HG03095 (cell line): ENCODE data around the gene ZC2HC1B.

ENCODE experiments used
- ATAC-seq: cut with Tn5 transposase; IDR thresholded peaks from one replicate; pipeline ENCODE4 v1.9.1; 2021; ENCODE audit warnings: moderate library complexity; ENCODE audit not compliant: unreplicated experiment

Gene ZC2HC1B

DNA sequence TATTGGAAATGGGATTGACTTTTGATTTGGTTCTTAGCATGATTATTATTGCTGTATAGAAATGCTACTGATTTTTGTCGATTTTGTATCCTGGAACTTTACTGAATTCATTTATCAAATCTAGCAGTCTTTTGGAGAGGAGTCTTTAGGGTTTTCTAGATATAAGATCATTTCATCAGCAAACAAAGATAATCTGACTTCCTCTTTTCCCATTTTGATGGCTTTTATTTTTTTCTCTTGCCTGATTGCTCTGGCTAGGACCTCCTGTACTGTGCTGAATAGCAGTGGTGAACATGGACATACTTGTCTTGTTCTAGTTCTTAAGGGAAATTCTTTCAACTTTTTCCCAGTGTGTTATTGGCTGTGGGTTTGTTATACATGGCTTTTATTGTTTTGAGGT, 64.6 kb downstream of the ZC2HC1B start:
- no peak for ATAC-seq

DNA sequence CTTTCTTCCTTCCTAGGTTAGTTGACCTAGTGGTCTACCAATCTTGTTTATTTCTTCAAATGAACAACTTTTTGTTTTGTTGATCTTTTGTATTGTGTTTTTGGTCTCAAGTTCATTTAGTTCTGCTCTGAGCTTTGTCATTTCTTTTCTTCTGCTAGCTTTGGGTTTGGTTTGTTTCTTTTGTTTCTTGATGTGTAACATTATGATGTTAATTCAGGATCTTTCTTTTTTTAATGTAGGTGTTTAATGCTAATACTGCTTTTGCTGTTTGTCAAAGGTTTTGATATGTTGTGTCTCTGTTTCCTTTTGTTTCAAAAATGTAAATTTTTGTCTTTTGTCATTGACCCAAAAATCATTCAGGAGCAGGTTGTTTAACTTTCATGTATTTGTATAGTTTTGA, 65.7 kb downstream of the ZC2HC1B start:
- ATAC-seq: no peak

DNA sequence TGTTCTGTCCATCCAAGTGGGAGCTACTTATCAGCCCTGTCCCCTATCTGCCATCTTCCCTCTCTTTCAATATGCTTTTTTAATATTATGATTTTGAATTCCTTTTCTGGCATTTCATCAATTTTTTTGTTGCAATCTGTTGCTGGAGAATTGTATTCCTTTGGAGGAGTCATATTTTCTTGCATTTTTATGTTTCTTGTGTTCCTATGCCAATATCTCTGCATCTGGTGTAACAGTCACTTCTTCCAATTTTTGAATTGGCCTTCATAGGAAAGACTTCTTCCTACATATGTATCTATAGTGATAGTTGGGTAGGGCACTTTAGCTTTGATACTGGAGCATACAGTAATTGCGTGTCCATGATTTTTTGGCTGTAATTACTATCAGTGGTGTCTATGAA, 70.1 kb downstream of the ZC2HC1B start:
- ATAC-seq: no peak

DNA sequence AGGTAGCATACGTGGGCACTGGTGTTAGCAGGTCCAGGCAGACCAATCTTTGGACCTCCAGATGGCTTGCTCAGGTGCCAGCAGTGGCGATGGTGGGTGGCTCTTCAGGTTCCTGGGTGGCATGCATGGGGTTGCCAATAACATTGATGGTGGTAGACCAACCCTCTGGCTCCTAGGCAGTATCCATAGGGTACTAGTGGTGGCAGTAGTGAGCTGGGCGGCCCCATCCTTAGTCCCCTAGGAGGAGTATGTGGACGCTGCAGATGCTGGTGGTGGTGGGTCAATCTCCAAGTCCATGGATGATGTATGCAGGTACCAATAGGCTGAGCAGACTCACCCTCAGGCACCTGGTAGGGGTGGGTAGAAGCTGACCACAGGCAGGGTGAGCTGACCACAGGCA, 70.6 kb downstream of the ZC2HC1B start:
- ATAC-seq: no peak

DNA sequence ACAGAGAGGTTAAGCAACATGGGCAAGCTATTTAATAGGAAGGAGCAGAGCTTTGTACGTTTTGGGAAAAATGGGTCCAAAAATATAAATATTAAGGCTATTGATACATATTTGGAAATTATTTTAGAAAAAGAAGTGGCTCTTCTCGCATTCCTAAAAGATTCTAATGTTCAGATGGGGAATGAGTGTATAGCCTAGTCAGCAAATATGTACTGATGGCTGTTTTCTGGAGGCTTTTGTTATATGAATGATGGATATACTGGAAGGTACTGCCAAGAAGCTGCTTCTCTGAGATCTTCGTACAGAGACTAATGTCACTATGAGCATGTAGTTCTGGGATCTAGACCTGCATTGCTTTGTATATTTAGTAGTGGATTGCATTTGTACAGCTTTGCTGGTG, 72.1 kb downstream of the ZC2HC1B start:
- no peak for ATAC-seq

- ATAC-seq: no peak
Measured at GRCh38 chr6:143936778-143937667, 72.7 kb downstream of the ZC2HC1B start.

DNA sequence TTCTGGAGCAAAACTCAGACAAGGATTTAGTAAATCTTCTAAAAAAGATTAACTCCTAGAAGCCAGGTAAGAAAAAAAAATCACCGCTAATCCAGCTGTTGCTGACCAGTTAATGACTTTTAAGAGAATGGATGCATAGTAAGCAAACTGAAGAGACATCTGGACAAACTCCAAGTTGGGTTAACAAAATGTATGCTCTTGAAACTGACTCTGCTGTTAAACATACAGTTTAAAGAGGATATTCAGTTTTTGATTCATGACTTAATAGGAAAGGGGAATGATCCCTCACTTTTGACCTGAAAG, 73.3 kb downstream of the ZC2HC1B start:
- ATAC-seq: no peak

DNA sequence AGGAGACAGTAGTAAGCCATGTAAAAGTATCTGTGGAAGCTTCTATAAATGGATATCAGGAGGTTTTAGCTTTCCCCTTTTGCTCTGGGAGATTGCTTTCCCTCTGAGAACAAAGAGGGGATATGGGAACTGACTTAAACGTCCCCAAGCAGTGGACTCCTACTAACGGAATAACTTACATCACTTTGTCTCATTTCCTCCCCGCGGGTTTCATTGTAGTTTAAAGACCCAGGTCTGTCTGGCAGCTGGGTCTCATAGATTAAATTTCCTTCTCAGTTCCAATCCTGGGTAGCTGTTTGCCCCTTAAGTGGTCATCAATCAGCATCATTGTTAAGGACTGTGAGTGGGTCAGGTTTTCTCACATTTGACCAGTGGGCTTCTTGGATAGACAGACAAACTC, 75.1 kb downstream of the ZC2HC1B start:
- no peak for ATAC-seq

DNA sequence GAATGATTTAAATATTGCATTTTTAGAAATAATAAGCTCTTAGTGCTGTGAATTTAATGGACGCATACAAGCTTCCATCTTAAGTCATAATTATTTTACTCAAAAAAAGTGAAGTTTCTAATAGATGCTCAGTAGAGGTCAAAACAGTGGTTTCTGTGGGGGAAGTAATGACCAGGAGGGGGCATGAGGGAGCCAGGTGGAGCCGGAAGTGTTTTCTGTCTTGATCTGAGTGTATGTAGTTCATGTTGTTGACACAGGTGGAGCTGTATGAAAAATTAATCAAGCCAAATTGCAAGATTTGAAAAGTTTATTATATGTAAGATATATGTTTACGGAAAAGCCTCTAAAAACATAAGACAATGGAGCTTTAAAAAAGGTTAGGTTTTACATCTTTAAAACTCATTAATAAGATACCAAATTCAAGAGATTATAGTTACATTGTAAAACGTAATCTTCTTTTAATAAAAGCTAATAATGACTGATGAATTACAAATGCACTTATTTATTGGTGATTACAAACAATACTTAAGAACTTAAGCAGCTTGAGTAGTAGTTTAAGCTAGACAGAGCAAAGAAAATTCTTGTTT, 75.8 kb downstream of the ZC2HC1B start:
- ATAC-seq: peak; percentile 95

DNA sequence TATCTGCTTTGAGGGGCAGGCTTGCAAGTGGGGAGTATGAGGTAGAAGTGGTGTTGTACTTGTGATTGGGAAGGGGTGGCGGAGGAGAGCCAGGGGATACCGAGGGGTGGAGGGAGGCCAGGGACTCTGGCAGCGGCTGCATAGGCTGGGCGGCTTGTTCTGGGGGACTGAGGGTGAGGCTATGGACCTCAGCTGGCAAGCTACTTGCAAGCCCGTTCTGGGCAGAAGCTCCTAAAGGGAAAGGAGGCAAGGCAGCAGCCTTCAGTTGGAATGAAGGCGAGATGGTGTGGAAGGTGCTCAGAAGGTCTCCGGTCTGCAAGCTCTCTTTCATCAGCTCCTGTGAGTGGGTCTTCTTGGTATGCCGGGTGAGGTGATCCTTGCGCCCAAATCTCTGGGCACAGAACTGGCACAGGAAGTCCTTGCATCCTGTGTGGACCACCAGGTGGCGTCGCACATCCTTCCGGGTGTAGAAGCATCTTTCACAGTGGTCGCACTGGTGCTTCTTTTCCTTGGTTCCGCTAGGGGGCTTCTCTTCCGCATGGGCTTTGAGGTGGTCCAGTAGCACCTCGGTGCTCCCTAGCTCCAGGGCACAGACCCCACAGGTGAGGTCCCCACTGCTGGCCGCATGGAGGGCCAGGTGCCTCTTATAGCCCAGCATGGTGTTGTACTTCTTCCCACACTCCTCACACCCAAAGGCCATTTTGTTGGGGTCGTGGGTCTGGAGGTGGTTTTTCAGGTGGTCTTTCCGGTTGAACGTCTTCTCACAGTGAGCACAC, 77.8 kb downstream of the ZC2HC1B start:
- peak; percentile 49 for ATAC-seq

DNA sequence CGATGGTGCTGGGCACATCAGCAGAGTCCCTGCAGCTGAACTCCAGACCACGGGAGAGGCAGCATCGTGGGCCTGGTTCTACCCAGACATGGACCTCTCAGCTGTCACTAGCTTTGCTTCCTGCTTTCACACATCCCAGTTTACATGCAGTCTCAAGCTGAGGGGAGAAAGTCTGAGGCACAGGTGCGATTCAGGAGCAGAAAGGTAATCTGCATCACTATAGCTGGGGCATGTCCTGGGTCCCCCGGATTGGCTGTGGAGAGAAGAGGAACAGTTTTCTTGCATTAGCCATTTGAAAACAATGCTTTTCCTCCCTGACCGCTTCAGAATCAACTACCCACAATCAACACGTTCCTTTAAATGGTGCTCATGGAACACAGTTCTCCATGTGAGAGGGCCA, 83.9 kb downstream of the ZC2HC1B start:
- no peak for ATAC-seq

DNA sequence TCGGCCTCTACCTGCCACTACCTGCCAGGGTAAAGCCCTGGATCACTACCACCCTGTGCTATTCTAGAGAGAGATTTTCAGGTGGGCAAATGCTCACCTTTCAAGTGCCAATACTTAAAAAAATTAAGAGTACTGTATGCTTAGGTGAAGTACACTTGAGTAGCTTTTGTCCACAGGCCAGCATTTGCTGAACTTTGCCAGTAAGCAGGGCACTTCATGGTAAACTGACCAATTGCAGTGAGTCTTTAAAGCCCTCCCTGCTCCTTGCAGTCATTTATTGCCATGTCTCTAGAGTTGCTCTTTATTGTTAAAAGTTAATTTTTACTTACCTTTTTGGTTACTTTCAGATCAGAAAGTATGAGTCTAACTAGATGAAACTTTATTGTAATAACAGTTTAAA, 85.3 kb downstream of the ZC2HC1B start:
- ATAC-seq: no peak

DNA sequence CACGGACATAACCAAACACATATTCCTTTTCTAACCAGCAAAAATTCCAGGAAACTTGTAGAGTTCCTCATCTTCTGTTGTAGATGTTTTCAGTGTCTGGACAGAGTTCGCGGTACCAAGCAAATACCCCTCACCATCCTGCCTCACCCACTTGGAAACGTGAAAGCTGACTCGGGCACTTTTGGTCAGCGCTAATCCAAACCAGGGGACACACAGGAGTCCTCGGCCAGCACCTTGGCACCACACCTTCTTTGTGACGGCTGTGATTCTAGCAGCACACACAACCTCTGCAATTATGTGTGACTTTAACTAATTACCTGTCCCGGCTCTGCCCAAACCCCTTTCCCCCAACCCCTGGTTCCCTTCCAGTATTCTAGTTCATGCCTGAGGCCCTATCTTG, 85.7 kb downstream of the ZC2HC1B start:
- no peak for ATAC-seq

DNA sequence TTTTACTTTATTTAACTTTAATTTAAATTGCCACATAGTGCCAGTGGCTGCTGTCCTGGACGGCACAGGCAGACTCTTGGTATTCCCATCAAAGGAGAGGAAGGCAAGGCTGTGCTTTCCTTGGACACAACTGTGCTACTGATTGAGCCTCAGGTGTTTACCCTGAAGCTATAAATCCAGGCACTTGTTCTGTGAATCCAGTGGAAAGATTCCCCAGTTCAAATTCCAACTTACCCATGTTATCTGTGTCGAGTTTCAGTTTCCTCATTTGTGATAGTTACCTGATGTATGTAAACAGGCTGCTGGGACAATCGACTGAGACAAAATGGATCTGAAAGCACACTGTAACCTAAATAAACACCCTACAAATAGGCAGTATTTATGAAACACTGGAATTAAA, 86.6 kb downstream of the ZC2HC1B start:
- ATAC-seq: no peak

- no peak for ATAC-seq
Measured at GRCh38 chr6:143952060-143952778, 87.9 kb downstream of the ZC2HC1B start.

DNA sequence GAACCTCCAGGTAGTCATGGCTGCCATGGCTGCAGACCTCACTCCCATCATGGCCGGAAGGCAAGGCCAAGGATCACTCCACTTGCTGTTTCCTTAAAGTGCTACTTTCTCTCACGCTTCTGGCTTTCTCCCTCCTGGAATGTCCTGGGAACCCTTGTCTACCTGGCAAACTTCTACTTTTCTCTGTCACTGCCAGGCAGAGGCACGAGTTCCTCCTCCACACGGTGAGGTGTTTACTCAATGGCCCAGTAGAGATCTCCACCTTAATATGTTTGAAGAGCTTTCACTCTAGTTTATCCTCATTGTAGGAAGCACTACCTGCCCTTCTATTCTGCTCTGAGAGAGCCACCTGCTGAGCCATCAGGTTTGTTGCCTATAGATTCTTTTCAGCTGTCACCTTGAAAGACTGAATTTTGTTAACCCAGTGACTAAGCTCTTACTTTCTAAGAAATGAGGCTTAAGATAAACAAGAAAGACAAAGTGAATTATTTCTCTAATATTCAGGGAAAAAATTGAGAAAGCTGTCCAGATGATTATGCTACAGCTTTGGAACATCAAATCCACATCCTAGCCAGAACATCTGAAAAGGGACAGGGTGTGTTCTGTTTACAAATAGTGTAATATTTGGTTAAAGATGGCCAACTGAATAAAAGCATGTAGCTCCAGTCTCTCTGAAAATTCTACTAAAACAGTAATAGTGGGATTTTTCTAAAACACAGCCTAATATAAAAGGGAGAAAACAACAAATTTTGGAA, 88.8 kb downstream of the ZC2HC1B start:
- no peak for ATAC-seq

GRCh38 chr6:143953922-143954321, 89.6 kb downstream of the ZC2HC1B start:
- ATAC-seq: no peak

DNA sequence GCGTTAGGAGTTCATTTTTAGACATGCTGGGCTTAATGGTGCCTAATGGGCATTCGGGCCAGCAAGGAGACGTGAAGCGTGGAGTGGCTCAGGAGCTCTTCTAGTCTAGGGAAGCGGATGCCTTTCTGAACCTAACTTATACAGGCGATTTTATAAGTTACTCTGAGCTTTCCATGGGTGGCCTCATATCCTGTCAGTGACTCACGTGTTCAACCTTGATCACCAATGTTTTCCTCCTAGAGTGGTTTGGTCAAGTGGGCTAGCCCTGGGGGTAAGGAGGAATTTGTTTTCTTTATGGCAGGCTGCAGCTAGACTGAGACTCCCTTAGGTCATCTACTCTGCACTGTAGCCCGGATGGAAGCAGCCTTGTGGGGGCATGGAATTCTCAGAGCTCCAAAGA, 91.7 kb downstream of the ZC2HC1B start:
- no peak for ATAC-seq

DNA sequence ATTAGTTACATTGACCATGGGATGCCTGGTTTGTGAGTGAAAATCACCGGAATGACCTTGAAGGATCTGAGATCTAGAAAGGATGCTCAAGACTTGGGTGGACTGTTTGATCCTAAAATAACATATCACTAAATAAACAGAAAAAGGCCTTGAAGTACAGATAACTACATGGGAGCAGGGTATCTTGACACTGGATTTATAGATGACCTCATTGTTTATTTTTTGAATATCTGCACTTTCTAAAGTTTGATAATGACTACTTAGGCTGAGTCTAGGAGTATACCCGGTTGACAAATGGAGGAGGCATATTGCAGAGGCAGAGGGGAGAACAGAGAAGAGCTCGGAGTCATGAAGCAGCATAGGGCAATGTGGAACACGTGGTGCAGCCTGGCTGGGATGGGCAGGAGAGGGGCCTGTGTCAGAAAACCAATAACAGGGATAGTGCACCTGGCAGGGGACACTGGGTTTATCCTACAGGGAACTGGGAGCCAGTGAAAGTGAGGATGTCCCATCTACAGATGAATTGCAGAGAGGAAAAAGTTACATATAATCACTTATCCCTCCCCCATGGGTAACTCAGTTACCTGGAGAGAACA, 93.5 kb downstream of the ZC2HC1B start:
- ATAC-seq: no peak

DNA sequence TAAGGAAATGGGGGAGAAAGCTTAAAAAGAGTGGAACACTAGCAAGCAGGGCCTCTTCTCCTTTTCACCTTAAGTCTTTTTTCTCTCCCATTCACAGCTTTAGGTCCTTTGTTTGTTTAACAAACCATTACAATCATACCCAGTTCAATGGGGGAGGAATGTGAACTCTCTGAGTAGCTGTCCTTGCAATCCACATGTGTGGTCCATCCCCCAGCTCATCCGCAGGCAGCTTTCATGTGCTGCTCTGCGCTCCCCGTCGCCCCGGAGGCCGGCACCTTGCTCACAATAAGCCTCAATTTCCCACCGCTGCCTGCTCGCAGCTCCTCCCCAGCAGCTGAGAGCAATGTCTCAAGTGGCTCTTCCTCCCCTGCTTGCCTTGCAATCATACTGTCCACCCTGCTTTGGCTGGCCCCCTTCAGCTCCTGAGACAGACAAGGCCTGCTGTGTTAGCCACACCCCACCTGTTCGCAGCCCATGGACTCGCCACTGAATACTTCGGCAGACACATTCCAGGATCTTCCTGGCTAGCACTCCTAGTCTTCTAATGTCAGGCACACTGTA, 94.6 kb downstream of the ZC2HC1B start:
- no peak for ATAC-seq
